ENCODE results near the gene ATXN7.

The ATXN7 gene

DNA sequence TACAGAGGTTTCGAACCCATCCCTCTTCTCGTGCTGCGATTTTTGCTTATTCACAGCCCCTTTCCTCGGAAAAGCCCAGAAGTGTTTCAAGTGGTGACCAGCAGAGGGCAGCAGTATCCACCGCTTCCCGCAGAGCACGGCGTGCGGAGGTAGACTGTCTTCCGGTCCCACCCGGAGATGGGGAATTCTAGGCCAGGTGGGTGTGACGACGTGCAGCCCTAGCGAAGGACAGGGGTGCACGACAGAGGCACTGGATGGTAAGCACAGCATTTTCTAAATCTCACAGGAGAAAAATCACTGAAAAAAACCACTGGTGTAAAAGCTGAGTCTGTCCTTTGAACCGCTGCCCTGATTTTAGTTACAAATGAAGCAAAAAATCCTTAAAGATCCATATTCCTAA, 167.1 kb downstream of the ATXN7 start:
- peak; percentile 89 for TF ChIP-seq CTCF (IDR thresholded peaks at IDR 0.05)
- H3K4me1 Mint-ChIP-seq, result peaks cover 50% of the 10 kb centered on the region
- H3K36me3 Mint-ChIP-seq (ENCODE audit: low read depth), result peaks cover 6% of the 10 kb centered on the region
- H3K4me3 Mint-ChIP-seq, result peak overlapping the region; percentile 65
- DNase-seq, result peak; percentile 84
- peak overlapping the region; percentile 88 for H3K27ac Mint-ChIP-seq
- H3K27me3 Mint-ChIP-seq (ENCODE audit: low read depth, poor library complexity), result peaks cover 3% of the 10 kb centered on the region
- H3K9me3 Mint-ChIP-seq, result peaks cover 17% of the 10 kb centered on the region

GRCh38 chr3:64031540-64032508, 168.2 kb downstream of the ATXN7 start:
- Mint-ChIP-seq H3K27me3 (ENCODE audit: low read depth, poor library complexity) (peaks cover 3% of the 10 kb centered on the region), H3K4me3 (no peak overlapping the region), H3K36me3 (ENCODE audit: low read depth) (peaks cover 6% of the 10 kb centered on the region), H3K4me1 (peaks cover 50% of the 10 kb centered on the region), H3K9me3 (peaks cover 18% of the 10 kb centered on the region), H3K27ac (peak overlapping the region; percentile 66)
- no peak for DNase-seq
- no peak for TF ChIP-seq CTCF (IDR thresholded peaks at IDR 0.05)

DNA sequence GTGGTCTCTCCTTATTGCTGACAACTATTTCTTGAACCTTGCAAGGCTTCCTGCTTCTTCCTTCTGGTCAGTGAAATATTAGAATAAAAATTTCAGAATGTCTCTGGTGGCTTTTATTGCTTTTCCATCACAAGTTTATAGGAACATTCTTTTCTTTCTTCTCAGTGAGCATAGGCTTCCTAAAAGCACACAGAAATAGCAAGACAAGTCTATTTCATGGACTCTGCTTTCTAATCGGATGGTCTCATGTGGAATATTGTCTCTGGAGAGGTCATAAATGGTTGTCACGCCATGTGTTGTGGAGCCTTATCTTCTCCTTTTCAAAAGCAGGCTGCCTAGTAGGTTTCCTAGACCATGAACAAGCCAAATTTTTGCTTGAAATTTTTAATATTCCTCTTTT, 169.4 kb downstream of the ATXN7 start:
- peaks cover 6% of the 10 kb centered on the region for H3K36me3 Mint-ChIP-seq (ENCODE audit: low read depth)
- peaks cover 28% of the 10 kb centered on the region for H3K9me3 Mint-ChIP-seq
- no peak for TF ChIP-seq CTCF (IDR thresholded peaks at IDR 0.05)
- no peak overlapping the region for H3K4me3 Mint-ChIP-seq
- peaks cover 3% of the 10 kb centered on the region for H3K27me3 Mint-ChIP-seq (ENCODE audit: low read depth, poor library complexity)
- DNase-seq, result no peak
- H3K27ac Mint-ChIP-seq, result no peak overlapping the region
- peaks cover 41% of the 10 kb centered on the region for H3K4me1 Mint-ChIP-seq

DNA sequence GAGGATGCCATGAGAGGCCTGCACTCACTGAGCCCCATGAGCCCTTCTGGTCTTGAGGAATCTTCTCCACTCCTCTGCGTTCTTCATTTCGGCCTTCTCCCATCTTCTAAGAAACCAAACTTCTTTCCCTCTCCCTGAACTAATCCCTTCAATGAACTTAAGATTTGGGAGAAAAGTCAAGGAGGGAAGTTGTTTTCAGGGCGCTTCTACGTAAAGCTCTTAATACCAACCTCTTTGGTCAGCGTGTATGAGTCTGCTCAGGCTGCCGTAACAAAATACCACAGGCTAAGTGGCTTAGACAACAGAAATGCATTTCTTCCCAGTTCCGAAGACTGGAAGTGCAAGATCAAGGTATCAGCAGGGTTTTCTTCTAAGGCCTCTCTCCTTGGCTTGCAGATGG, 173.4 kb downstream of the ATXN7 start:
- H3K9me3 Mint-ChIP-seq, result peaks cover 28% of the 10 kb centered on the region
- no peak overlapping the region for H3K27ac Mint-ChIP-seq
- TF ChIP-seq CTCF (IDR thresholded peaks at IDR 0.05), result no peak
- no peak for DNase-seq
- H3K4me1 Mint-ChIP-seq, result peaks cover 29% of the 10 kb centered on the region
- peaks cover 6% of the 10 kb centered on the region for H3K36me3 Mint-ChIP-seq (ENCODE audit: low read depth)
- peaks cover 3% of the 10 kb centered on the region for H3K27me3 Mint-ChIP-seq (ENCODE audit: low read depth, poor library complexity)
- H3K4me3 Mint-ChIP-seq, result no peak overlapping the region

GRCh38 chr3:64038253-64038767, 174.6 kb downstream of the ATXN7 start:
- Mint-ChIP-seq H3K9me3 (peaks cover 28% of the 10 kb centered on the region), H3K27ac (no peak overlapping the region)
- DNase-seq, result peak; percentile 28

More at GRCh38 chr3:64038253-64038767, 174.6 kb downstream of the ATXN7 start:
- TF ChIP-seq CTCF (IDR thresholded peaks at IDR 0.05), result no peak
- H3K4me3 Mint-ChIP-seq, result no peak overlapping the region
- H3K36me3 Mint-ChIP-seq (ENCODE audit: low read depth), result peaks cover 6% of the 10 kb centered on the region
- H3K27me3 Mint-ChIP-seq (ENCODE audit: low read depth, poor library complexity), result peaks cover 3% of the 10 kb centered on the region
- H3K4me1 Mint-ChIP-seq, result peaks cover 18% of the 10 kb centered on the region

Data from nephron progenitor cell (in vitro differentiated cells).